ENCODE results near the gene TEKT2.

DNA sequence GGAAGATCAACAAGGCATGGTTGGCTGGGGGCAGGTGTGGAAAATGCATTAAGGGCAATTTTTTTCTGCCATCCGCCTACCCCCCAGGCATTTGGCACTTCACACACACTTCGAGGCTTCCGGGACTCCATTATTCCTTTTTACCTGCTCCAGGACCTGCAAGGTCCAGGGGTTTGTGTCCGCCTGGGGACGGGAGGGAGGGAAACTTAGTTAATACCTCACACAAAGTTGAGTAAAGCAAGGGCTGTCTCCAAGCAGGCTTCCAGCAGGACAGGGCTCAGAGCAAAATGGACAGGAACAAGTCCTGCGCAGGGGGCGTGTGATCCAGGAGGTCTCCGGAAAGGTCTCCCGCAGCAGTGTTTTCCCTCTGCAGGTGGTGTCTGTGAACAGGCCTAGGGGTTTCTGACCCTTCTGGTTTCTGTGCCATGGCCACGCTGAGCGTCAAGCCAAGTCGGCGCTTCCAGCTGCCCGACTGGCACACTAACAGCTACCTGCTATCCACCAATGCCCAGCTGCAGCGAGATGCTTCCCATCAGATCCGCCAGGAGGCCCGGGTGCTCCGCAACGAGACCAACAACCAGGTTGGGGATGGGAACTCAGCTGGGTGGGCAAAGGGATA is 712 bp downstream of the TEKT2 start:
- TF ChIP-seq EZH2 (IDR thresholded peaks at IDR 0.05; ENCODE audit: insufficient read depth, poor library complexity, severe bottlenecking) = no peak
- no peak for TF ChIP-seq EZH2phosphoT487 (IDR thresholded peaks at IDR 0.05; ENCODE audit: insufficient read depth, low read depth)

All from GM23248 (cell line).